Ishikawa (cell line): ENCODE data around the gene MTPN.

Experiments used
- CEBPB ChIP-seq: IDR thresholded peaks from 2 replicates; pipeline ENCODE4 v1.6.1; 2012
- CREB1 ChIP-seq: IDR thresholded peaks from 2 replicates; pipeline ENCODE4 v1.6.1; 2012; ENCODE audit warnings: low read depth
- EGR1 ChIP-seq: IDR thresholded peaks from 2 replicates; pipeline ENCODE4 v1.6.1; 2012
- EP300 ChIP-seq: IDR thresholded peaks from 2 replicates; pipeline ENCODE4 v1.6.1; 2012; ENCODE audit warnings: borderline replicate concordance
- FOXM1 ChIP-seq: IDR thresholded peaks from 2 replicates; pipeline ENCODE4 v1.6.1; 2012; ENCODE audit warnings: low read depth, borderline replicate concordance
- NFIC ChIP-seq: IDR thresholded peaks from 2 replicates; pipeline ENCODE4 v1.6.1; 2012
- RAD21 ChIP-seq: IDR thresholded peaks from 2 replicates; pipeline ENCODE4 v1.6.1; 2012; ENCODE audit warnings: low read depth
- TAF1 ChIP-seq: IDR thresholded peaks from 2 replicates; pipeline ENCODE4 v1.6.1; 2012; ENCODE audit warnings: low read depth, mild to moderate bottlenecking
- TCF12 ChIP-seq: IDR thresholded peaks from 2 replicates; pipeline ENCODE4 v1.6.1; 2012; ENCODE audit warnings: low read depth
- TEAD4 ChIP-seq: IDR thresholded peaks from 2 replicates; pipeline ENCODE4 v1.6.1; 2012
- YY1 ChIP-seq: IDR thresholded peaks from 2 replicates; pipeline ENCODE4 v1.6.1; 2012; ENCODE audit warnings: low read depth
- ZBTB7A ChIP-seq: IDR thresholded peaks from 2 replicates; pipeline ENCODE4 v1.6.1; 2012; ENCODE audit warnings: low read depth
- TF ChIP-seq, protein P1 (sequence below): IDR thresholded peaks from 2 replicates; pipeline ENCODE4 v1.6.1; 2012; ENCODE audit warnings: low read depth, mild to moderate bottlenecking
- TF ChIP-seq, protein P2 (sequence below): IDR thresholded peaks from 2 replicates; pipeline ENCODE4 v1.6.1; 2012
- TF ChIP-seq, protein P3 (sequence below): IDR thresholded peaks from 2 replicates; pipeline ENCODE4 v1.6.1; 2012

MTPN gene

DNA sequence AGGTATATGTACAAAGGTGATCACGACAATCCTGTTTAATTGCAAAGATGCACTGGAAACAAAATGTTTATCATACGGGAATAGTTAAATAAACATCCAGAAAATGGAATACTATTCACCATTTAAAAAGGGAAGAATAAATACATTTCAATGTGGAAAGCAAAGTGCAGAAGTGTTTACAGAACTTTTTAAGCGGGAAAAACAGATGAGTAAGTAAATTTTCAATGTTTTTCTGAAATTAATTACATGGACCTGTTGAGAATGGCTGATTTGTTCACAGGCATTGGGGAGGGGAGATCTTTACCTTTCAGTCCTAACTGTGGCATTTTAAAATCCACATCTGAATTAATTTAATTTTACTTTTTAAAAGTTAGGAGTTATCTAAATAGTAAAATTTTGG lies 7.1 kb downstream of the MTPN start:
- no peak for TF ChIP-seq CREB1
- no peak for TF ChIP-seq TEAD4

DNA sequence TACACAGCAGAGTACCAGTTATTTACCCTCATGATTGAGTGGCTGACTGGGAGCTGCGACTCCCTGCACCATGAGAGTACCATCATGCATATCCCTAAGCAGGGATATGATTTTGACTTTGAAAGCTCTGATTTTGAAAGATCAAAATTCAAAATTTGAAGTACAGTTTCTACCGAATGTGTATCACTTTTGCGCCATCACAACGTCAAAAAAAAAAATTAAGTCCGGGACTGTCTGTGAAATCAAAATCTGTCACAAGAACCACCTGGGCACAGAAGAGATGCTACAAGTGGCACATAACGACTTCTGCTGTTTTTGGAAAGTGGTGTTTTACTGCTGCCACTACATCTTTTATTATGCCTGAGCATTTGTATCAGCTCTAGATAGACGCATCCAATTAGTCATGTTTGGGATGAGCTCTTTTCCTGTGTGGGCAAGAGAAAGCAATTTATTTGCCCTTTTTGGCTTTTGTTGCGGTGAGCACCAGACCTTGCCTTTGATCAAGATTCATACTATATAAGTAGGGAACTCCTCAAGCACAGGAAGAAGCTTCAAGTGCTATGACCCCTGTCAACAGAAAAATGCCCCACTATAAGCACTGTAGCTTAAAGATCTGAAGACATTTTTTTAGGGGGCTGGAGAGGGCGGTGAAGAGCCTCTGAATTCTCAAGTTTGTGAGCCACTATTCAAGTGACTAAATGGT lies 10.7 kb downstream of the MTPN start:
- TF ChIP-seq, protein P1, sequence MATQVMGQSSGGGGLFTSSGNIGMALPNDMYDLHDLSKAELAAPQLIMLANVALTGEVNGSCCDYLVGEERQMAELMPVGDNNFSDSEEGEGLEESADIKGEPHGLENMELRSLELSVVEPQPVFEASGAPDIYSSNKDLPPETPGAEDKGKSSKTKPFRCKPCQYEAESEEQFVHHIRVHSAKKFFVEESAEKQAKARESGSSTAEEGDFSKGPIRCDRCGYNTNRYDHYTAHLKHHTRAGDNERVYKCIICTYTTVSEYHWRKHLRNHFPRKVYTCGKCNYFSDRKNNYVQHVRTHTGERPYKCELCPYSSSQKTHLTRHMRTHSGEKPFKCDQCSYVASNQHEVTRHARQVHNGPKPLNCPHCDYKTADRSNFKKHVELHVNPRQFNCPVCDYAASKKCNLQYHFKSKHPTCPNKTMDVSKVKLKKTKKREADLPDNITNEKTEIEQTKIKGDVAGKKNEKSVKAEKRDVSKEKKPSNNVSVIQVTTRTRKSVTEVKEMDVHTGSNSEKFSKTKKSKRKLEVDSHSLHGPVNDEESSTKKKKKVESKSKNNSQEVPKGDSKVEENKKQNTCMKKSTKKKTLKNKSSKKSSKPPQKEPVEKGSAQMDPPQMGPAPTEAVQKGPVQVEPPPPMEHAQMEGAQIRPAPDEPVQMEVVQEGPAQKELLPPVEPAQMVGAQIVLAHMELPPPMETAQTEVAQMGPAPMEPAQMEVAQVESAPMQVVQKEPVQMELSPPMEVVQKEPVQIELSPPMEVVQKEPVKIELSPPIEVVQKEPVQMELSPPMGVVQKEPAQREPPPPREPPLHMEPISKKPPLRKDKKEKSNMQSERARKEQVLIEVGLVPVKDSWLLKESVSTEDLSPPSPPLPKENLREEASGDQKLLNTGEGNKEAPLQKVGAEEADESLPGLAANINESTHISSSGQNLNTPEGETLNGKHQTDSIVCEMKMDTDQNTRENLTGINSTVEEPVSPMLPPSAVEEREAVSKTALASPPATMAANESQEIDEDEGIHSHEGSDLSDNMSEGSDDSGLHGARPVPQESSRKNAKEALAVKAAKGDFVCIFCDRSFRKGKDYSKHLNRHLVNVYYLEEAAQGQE = no peak
- TF ChIP-seq TAF1 (no peak), CEBPB (no peak), TCF12 (no peak), EGR1 (no peak), TEAD4 (no peak), RAD21 (no peak), ZBTB7A (no peak), EP300 (no peak), NFIC (no peak), YY1 (no peak), CREB1 (no peak), FOXM1 (no peak)
- TF ChIP-seq, protein P2, sequence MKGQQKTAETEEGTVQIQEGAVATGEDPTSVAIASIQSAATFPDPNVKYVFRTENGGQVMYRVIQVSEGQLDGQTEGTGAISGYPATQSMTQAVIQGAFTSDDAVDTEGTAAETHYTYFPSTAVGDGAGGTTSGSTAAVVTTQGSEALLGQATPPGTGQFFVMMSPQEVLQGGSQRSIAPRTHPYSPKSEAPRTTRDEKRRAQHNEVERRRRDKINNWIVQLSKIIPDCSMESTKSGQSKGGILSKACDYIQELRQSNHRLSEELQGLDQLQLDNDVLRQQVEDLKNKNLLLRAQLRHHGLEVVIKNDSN = no peak
- TF ChIP-seq, protein P3, sequence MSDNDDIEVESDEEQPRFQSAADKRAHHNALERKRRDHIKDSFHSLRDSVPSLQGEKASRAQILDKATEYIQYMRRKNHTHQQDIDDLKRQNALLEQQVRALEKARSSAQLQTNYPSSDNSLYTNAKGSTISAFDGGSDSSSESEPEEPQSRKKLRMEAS = no peak

DNA sequence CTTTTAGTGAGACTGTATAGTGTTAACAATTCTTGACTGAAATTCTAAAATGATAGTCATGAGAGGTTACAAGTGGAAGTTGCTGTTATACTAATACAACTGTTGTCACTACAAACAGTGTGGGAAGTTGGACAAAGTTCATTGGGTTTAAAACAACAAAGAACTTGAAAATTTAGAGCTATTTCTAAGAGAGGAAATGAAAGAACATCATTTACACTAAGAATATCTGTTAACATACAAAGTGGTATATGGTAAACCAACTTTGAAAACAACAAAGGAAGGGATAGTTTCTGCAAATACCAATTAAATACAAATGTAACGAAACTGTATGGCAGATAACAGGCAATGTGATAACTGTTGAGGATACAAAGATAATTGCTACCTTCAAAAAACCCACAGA lies 11.6 kb downstream of the MTPN start:
- TF ChIP-seq TCF12 (no peak), YY1 (no peak)

DNA sequence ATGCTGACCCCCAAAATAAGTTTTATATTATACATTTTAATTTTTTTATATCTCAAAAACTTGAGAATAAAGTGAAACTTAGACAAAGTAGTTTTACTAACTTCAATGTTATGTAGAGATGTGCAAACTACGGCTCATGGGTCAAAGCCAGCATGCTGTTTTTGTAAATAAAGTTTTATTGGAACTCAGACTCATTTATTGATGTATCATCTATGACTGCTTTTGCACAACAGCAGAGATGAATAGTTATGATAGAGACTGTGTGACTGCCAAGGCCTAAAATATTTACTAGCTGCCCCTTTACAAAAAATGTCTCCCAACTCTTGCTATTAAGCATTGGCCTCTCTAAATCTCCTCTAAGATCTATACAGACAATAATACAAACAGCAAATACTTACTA lies 12.4 kb downstream of the MTPN start:
- TF ChIP-seq CEBPB (no peak), EGR1 (no peak), TAF1 (no peak), TCF12 (no peak), CREB1 (no peak), ZBTB7A (no peak), TEAD4 (no peak), EP300 (no peak), YY1 (no peak), FOXM1 (no peak)
- TF ChIP-seq, protein P1 = no peak
- TF ChIP-seq, protein P3 = no peak
- TF ChIP-seq, protein P2 = no peak

DNA sequence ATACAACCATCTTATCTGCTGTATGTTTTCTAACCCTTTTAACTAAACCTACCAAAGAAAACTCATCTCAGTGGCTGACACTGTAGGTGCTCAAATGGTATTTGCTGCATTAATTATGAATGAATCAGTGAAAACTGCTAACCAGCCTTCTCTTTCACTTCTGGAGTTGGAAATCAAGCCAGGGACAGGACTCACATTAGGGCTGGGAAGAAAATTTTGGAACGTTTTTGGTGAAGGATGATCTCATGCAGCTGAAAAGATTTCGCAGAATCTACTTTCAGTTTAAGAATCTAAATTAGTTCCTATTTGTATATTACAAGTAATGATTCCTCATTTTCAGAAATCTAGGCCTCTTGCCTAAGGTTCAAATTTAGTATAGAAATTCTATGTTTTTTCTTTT lies 12.9 kb downstream of the MTPN start:
- no peak for TF ChIP-seq CREB1

DNA sequence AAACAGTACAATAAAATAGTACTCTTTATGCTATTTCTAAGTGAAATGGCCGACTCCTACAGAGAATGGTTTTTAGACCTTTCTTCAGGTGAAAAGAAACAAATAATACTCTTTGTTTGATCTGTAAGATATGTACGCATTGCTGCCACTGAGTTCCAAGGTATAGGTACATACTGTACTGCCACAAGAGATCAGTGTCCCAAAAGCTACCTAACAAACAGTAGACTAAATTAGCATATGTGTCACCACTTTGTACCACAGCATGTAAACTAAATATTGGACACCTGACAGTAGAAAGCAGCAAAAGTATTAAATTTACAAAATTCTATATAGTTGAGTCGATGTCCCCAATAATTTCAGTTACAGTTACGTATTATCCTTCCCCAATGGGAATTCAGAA lies 14.4 kb downstream of the MTPN start:
- TF ChIP-seq YY1 (no peak), CREB1 (no peak), RAD21 (no peak)
- TF ChIP-seq, protein P3 = no peak
